ENCODE data around the gene ADAMTS13. TPM values are rescaled to one million over a fixed set of nuclear protein-coding genes. Genes with fewer than 3 reads are reported as not detected.

The ADAMTS13 gene
- polyA plus RNA-seq, 1 donor from 2014 or later: 13.5 TPM

DNA sequence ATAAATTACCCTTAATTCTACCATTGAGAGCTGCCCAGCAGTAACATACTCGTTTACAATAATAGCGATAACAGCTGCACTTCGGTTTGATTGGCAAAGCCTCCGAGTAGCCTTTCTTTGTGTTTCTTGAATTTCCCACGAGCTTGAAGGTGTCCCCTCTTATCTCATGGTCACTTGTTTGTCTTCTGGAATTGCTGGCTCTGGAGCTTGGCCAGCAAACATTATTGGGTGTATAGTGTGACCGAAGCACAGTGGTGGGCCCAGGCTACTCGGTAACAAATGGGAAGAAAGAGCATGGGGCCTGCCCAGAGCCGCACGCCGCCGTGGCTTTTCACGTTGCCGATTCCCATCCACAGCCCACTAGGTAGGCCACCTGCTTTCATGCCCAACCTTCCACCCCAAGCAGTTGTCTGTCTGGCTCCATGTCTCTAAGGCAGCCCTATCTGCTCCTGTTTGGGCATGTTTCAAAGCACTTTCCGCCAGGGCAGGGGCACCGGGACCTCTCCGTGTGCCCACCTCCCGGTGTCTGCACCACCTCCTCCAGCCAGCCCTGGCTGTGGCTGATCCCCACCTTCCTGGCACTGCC is 37.3 kb upstream of the ADAMTS13 start:
- TF ChIP-seq, protein P1, sequence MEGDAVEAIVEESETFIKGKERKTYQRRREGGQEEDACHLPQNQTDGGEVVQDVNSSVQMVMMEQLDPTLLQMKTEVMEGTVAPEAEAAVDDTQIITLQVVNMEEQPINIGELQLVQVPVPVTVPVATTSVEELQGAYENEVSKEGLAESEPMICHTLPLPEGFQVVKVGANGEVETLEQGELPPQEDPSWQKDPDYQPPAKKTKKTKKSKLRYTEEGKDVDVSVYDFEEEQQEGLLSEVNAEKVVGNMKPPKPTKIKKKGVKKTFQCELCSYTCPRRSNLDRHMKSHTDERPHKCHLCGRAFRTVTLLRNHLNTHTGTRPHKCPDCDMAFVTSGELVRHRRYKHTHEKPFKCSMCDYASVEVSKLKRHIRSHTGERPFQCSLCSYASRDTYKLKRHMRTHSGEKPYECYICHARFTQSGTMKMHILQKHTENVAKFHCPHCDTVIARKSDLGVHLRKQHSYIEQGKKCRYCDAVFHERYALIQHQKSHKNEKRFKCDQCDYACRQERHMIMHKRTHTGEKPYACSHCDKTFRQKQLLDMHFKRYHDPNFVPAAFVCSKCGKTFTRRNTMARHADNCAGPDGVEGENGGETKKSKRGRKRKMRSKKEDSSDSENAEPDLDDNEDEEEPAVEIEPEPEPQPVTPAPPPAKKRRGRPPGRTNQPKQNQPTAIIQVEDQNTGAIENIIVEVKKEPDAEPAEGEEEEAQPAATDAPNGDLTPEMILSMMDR (IDR thresholded peaks at IDR 0.05; ENCODE audit: poor library complexity, severe bottlenecking): no peak
- no peak for TF ChIP-seq RAD21 (conservative IDR thresholded peaks at IDR 0.05)
- no peak for TF ChIP-seq SMC3 (conservative IDR thresholded peaks at IDR 0.05; ENCODE audit: poor library complexity)
- no peak for TF ChIP-seq MXI1 (conservative IDR thresholded peaks at IDR 0.05; ENCODE audit: poor library complexity, severe bottlenecking)
- Histone ChIP-seq H3K9me3 (ENCODE audit: low read length) (no peaks in the 10 kb centered on the region), H3K27ac (ENCODE audit: low read length) (no peak overlapping the region), H3F3A (ENCODE audit: insufficient read depth, low read length, poor library complexity, severe bottlenecking) (no peaks in the 10 kb centered on the region), H3K27me3 (ENCODE audit: insufficient read depth, low read depth, low read length) (no peaks in the 10 kb centered on the region), H4K20me1 (ENCODE audit: insufficient read depth) (no peaks in the 10 kb centered on the region), H2AFZ (ENCODE audit: low read depth, low read length) (no peak overlapping the region), H3K79me2 (replicated peaks; ENCODE audit: insufficient read depth, low read length) (no peaks in the 10 kb centered on the region), H3K36me3 (ENCODE audit: insufficient read depth, low read length) (no peaks in the 10 kb centered on the region), H3K9me2 (ENCODE audit: insufficient read depth, low read length) (no peaks in the 10 kb centered on the region), H3K4me2 (ENCODE audit: low read length) (no peak overlapping the region), H3K4me3 (ENCODE audit: low read length) (no peak overlapping the region), H3K9ac (ENCODE audit: low read length) (no peak overlapping the region)

DNA sequence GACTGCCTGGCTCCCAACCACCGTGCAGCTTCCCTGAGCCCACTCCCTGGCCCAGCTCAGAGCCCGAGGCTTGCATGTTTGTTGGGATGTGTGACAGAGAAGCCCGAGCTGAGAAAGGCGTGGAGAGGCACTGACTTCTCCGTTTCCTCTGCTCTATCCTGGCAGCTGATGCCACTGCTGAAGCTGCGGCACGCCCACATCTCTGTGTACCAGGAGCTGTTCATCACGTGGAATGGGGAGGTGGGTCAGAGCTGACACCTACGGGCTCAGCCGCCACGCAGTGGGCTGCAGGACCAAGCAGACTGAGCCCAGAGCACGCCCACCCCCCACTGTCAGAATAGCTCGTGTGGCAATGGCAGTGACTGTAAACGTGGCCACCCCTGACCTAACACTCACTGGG is 36.7 kb upstream of the ADAMTS13 start:
- no peaks in the 10 kb centered on the region for H3F3A ChIP-seq (ENCODE audit: insufficient read depth, low read length, poor library complexity, severe bottlenecking)
- H2AFZ ChIP-seq (ENCODE audit: low read depth, low read length): no peak overlapping the region
- H3K9me3 ChIP-seq (ENCODE audit: low read length): no peaks in the 10 kb centered on the region
- no peaks in the 10 kb centered on the region for H4K20me1 ChIP-seq (ENCODE audit: insufficient read depth)
- no peaks in the 10 kb centered on the region for H3K79me2 ChIP-seq (replicated peaks; ENCODE audit: insufficient read depth, low read length)
- no peak overlapping the region for H3K4me3 ChIP-seq (ENCODE audit: low read length)
- no peaks in the 10 kb centered on the region for H3K27me3 ChIP-seq (ENCODE audit: insufficient read depth, low read depth, low read length)
- no peak overlapping the region for H3K9ac ChIP-seq (ENCODE audit: low read length)
- no peak overlapping the region for H3K4me2 ChIP-seq (ENCODE audit: low read length)
- H3K9me2 ChIP-seq (ENCODE audit: insufficient read depth, low read length): no peaks in the 10 kb centered on the region
- TF ChIP-seq, protein P2, sequence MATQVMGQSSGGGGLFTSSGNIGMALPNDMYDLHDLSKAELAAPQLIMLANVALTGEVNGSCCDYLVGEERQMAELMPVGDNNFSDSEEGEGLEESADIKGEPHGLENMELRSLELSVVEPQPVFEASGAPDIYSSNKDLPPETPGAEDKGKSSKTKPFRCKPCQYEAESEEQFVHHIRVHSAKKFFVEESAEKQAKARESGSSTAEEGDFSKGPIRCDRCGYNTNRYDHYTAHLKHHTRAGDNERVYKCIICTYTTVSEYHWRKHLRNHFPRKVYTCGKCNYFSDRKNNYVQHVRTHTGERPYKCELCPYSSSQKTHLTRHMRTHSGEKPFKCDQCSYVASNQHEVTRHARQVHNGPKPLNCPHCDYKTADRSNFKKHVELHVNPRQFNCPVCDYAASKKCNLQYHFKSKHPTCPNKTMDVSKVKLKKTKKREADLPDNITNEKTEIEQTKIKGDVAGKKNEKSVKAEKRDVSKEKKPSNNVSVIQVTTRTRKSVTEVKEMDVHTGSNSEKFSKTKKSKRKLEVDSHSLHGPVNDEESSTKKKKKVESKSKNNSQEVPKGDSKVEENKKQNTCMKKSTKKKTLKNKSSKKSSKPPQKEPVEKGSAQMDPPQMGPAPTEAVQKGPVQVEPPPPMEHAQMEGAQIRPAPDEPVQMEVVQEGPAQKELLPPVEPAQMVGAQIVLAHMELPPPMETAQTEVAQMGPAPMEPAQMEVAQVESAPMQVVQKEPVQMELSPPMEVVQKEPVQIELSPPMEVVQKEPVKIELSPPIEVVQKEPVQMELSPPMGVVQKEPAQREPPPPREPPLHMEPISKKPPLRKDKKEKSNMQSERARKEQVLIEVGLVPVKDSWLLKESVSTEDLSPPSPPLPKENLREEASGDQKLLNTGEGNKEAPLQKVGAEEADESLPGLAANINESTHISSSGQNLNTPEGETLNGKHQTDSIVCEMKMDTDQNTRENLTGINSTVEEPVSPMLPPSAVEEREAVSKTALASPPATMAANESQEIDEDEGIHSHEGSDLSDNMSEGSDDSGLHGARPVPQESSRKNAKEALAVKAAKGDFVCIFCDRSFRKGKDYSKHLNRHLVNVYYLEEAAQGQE (IDR thresholded peaks at IDR 0.05; ENCODE audit: borderline replicate concordance): no peak
- TF ChIP-seq EP300 (conservative IDR thresholded peaks at IDR 0.05; ENCODE audit: poor library complexity, severe bottlenecking): no peak
- no peak for TF ChIP-seq SMC3 (conservative IDR thresholded peaks at IDR 0.05; ENCODE audit: poor library complexity)
- no peak for TF ChIP-seq POLR2AphosphoS5 (IDR thresholded peaks at IDR 0.05)
- no peak for TF ChIP-seq EZH2 (IDR thresholded peaks at IDR 0.05; ENCODE audit: borderline replicate concordance, insufficient read depth, low read length, poor library complexity, severe bottlenecking)
- TF ChIP-seq, protein P1 (IDR thresholded peaks at IDR 0.05; ENCODE audit: poor library complexity, severe bottlenecking): no peak
- no peak for TF ChIP-seq RAD21 (conservative IDR thresholded peaks at IDR 0.05)
- no peak for TF ChIP-seq MXI1 (conservative IDR thresholded peaks at IDR 0.05; ENCODE audit: poor library complexity, severe bottlenecking)
- TF ChIP-seq TAF1 (IDR thresholded peaks at IDR 0.05; ENCODE audit: low read depth): no peak
- H3K27ac ChIP-seq (ENCODE audit: low read length): no peak overlapping the region
- H3K36me3 ChIP-seq (ENCODE audit: insufficient read depth, low read length): no peaks in the 10 kb centered on the region
